Measurements from ENCODE around the gene ELF5.

ELF5 gene

GRCh38 chr11:34464591-34465051 lies 49.0 kb downstream of the ELF5 start:
- CTCF ChIA-PET = interaction anchor here (1.2 to 2.1 kb wide), 3 partner anchors 28 to 99 kb away, joined by 3 to 11 read pairs (median 7); partner anchors contain the start of gene ELF5
- POLR2A ChIA-PET = no interaction called here

DNA sequence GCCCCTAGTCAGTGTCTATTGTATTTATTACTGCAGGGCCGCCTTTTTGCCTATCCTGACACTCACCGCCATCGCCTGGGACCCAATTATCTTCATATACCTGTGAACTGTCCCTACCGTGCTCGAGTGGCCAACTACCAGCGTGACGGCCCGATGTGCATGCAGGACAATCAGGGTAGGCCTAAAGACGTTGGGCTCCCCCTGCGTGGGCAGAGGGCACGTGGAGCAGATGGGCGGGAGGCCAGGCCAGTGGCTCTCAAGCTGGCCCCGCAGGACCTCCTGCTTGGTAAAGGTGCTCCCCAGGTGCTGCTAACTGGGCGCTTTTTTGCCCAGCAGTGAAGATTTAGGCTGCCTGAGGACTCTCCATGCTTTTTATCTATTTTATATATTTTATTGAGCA lies 52.4 kb downstream of the ELF5 start:
- TF ChIP-seq ZSCAN16 (tag by site-specific recombination; IDR thresholded peaks at IDR 0.05) (no peak), GLI2 (tag by site-specific recombination; IDR thresholded peaks at IDR 0.05; ENCODE audit: borderline replicate concordance, low read depth) (no peak), ZNF747 (tag by site-specific recombination; IDR thresholded peaks at IDR 0.05) (no peak), ZNF473 (tag by site-specific recombination; IDR thresholded peaks at IDR 0.05) (no peak), OSR2 (tag by site-specific recombination; IDR thresholded peaks at IDR 0.05) (no peak), ZFHX2 (tag by site-specific recombination; conservative IDR thresholded peaks at IDR 0.05) (no peak), ZNF148 (tag by site-specific recombination; IDR thresholded peaks at IDR 0.05; ENCODE audit: borderline replicate concordance) (no peak), ZNF514 (tag by site-specific recombination; IDR thresholded peaks at IDR 0.05) (no peak), HOXD13 (CRISPR knock-in tag; IDR thresholded peaks at IDR 0.05; ENCODE audit: borderline replicate concordance) (no peak), ZNF658 (tag by site-specific recombination; IDR thresholded peaks at IDR 0.05) (no peak)
- TF ChIP-seq, protein P1, sequence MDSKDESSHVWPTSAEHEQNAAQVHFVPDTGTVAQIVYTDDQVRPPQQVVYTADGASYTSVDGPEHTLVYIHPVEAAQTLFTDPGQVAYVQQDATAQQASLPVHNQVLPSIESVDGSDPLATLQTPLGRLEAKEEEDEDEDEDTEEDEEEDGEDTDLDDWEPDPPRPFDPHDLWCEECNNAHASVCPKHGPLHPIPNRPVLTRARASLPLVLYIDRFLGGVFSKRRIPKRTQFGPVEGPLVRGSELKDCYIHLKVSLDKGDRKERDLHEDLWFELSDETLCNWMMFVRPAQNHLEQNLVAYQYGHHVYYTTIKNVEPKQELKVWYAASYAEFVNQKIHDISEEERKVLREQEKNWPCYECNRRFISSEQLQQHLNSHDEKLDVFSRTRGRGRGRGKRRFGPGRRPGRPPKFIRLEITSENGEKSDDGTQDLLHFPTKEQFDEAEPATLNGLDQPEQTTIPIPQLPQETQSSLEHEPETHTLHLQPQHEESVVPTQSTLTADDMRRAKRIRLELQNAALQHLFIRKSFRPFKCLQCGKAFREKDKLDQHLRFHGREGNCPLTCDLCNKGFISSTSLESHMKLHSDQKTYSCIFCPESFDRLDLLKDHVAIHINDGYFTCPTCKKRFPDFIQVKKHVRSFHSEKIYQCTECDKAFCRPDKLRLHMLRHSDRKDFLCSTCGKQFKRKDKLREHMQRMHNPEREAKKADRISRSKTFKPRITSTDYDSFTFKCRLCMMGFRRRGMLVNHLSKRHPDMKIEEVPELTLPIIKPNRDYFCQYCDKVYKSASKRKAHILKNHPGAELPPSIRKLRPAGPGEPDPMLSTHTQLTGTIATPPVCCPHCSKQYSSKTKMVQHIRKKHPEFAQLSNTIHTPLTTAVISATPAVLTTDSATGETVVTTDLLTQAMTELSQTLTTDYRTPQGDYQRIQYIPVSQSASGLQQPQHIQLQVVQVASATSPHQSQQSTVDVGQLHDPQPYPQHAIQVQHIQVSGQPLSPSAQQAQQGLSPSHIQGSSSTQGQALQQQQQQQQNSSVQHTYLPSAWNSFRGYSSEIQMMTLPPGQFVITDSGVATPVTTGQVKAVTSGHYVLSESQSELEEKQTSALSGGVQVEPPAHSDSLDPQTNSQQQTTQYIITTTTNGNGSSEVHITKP (tag by site-specific recombination; IDR thresholded peaks at IDR 0.05) = no peak
- TF ChIP-seq, protein P2, sequence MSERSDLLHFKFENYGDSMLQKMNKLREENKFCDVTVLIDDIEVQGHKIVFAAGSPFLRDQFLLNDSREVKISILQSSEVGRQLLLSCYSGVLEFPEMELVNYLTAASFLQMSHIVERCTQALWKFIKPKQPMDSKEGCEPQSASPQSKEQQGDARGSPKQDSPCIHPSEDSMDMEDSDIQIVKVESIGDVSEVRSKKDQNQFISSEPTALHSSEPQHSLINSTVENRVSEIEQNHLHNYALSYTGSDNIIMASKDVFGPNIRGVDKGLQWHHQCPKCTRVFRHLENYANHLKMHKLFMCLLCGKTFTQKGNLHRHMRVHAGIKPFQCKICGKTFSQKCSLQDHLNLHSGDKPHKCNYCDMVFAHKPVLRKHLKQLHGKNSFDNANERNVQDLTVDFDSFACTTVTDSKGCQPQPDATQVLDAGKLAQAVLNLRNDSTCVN (tag by site-specific recombination; optimal IDR thresholded peaks at IDR 0.05) = no peak
- CTCF ChIA-PET = no interaction called here
- no peaks in the 10 kb centered on the region for H3K4me1 ChIP-seq (ENCODE audit: control insufficient read depth, insufficient read depth, low read length)
- peaks cover 22 to 84% of the 10 kb centered on the region in 2 experiments for H3K36me3 ChIP-seq (ENCODE audit: control insufficient read depth in 2 of 2, insufficient read depth in 1 of 2, low read length in 2 of 2)
- POLR2A ChIA-PET = no interaction called here
- H3K9me3 ChIP-seq (ENCODE audit: control insufficient read depth, insufficient read depth, low read depth, low read length) = no peaks in the 10 kb centered on the region
- no peak overlapping the region for H3K4me3 ChIP-seq (ENCODE audit: low read depth, low read length)
- no peak overlapping the region for H3K27ac ChIP-seq (ENCODE audit: extremely low read depth, low read depth, low read length)

More at GRCh38 chr11:34464591-34465051, 49.0 kb downstream of the ELF5 start:
- no peak for TF ChIP-seq ZBTB21 (tag by site-specific recombination; IDR thresholded peaks at IDR 0.05)
- TF ChIP-seq KLF17 (tag by site-specific recombination; IDR thresholded peaks at IDR 0.05) = no peak
- no peak for TF ChIP-seq OSR2 (tag by site-specific recombination; IDR thresholded peaks at IDR 0.05)
- TF ChIP-seq WT1 (tag by site-specific recombination; IDR thresholded peaks at IDR 0.05) = no peak
- no peak for TF ChIP-seq KLF8 (tag by site-specific recombination; IDR thresholded peaks at IDR 0.05)
- no peak for TF ChIP-seq ZBTB7A (tag by site-specific recombination; IDR thresholded peaks at IDR 0.05; ENCODE audit: low read depth)
- TF ChIP-seq, protein P3, sequence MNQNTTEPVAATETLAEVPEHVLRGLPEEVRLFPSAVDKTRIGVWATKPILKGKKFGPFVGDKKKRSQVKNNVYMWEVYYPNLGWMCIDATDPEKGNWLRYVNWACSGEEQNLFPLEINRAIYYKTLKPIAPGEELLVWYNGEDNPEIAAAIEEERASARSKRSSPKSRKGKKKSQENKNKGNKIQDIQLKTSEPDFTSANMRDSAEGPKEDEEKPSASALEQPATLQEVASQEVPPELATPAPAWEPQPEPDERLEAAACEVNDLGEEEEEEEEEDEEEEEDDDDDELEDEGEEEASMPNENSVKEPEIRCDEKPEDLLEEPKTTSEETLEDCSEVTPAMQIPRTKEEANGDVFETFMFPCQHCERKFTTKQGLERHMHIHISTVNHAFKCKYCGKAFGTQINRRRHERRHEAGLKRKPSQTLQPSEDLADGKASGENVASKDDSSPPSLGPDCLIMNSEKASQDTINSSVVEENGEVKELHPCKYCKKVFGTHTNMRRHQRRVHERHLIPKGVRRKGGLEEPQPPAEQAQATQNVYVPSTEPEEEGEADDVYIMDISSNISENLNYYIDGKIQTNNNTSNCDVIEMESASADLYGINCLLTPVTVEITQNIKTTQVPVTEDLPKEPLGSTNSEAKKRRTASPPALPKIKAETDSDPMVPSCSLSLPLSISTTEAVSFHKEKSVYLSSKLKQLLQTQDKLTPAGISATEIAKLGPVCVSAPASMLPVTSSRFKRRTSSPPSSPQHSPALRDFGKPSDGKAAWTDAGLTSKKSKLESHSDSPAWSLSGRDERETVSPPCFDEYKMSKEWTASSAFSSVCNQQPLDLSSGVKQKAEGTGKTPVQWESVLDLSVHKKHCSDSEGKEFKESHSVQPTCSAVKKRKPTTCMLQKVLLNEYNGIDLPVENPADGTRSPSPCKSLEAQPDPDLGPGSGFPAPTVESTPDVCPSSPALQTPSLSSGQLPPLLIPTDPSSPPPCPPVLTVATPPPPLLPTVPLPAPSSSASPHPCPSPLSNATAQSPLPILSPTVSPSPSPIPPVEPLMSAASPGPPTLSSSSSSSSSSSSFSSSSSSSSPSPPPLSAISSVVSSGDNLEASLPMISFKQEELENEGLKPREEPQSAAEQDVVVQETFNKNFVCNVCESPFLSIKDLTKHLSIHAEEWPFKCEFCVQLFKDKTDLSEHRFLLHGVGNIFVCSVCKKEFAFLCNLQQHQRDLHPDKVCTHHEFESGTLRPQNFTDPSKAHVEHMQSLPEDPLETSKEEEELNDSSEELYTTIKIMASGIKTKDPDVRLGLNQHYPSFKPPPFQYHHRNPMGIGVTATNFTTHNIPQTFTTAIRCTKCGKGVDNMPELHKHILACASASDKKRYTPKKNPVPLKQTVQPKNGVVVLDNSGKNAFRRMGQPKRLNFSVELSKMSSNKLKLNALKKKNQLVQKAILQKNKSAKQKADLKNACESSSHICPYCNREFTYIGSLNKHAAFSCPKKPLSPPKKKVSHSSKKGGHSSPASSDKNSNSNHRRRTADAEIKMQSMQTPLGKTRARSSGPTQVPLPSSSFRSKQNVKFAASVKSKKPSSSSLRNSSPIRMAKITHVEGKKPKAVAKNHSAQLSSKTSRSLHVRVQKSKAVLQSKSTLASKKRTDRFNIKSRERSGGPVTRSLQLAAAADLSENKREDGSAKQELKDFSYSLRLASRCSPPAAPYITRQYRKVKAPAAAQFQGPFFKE (tag by site-specific recombination; IDR thresholded peaks at IDR 0.05; ENCODE audit: borderline replicate concordance) = no peak
- no peak for TF ChIP-seq SCRT2 (tag by site-specific recombination; IDR thresholded peaks at IDR 0.05)
- no peak overlapping the region for H3K4me3 ChIP-seq (ENCODE audit: low read depth, low read length)
- H3K27ac ChIP-seq (ENCODE audit: extremely low read depth, low read depth, low read length) = no peak overlapping the region
- no peaks in the 10 kb centered on the region for H3K4me1 ChIP-seq (ENCODE audit: control insufficient read depth, insufficient read depth, low read length)
- H3K36me3 ChIP-seq (ENCODE audit: control insufficient read depth in 2 of 2, insufficient read depth in 1 of 2, low read length in 2 of 2) = peaks cover 16 to 66% of the 10 kb centered on the region in 2 experiments
- H3K9me3 ChIP-seq (ENCODE audit: control insufficient read depth, insufficient read depth, low read depth, low read length) = no peaks in the 10 kb centered on the region; the same call in 1 of the 2 replicates
